Measurements from ENCODE around the gene HACL1. TPM values are rescaled to one million over a fixed set of nuclear protein-coding genes. Genes with fewer than 3 reads are reported as not detected.

HACL1 gene
- total and polyA plus RNA-seq, 2 donors (not counting 3 experiments of a cell fraction or from before 2014, with no cell fraction given): 16.5 to 27.4 TPM

- CTCF ChIA-PET: interaction anchor here (1.0 to 1.4 kb wide), 3 partner anchors 9 to 31 kb away, joined by 3 to 7 read pairs (median 3); no protein-coding TSS in a partner anchor
- H3K4me3 ChIP-seq (replicated peaks in 1 of 3; ENCODE audit: insufficient read depth in 1 of 3, low read depth in 1 of 3, low read length in 3 of 3): no peak overlapping the region
- H3K4me2 ChIP-seq (ENCODE audit: insufficient read depth, low read length): no peak overlapping the region
- H2AFZ ChIP-seq (ENCODE audit: low read depth, low read length): no peak overlapping the region
- TF ChIP-seq JUN (IDR thresholded peaks at IDR 0.05; ENCODE audit: borderline replicate concordance, insufficient read depth, insufficient read length, low read depth) (no peak), CTCF (IDR thresholded peaks at IDR 0.05; ENCODE audit: extremely low read depth in 1 of 2, insufficient read depth in 1 of 2, low read depth in 1 of 2, low read length in 2 of 2) (peak; percentile 5 to 7)
- dilution Hi-C loops (cut with MboI; ENCODE audit: extremely low pct_ligation_motif_present, low sequenced_read_pairs) (no loop called here), intact Hi-C loops (cut with micrococcal nuclease) (no loop called here)
- H4K20me1 ChIP-seq (replicated peaks; ENCODE audit: control insufficient read depth, extremely low read depth, insufficient read depth, low read length): no peaks in the 10 kb centered on the region
- no peaks in the 10 kb centered on the region for H3K9me1 ChIP-seq (replicated peaks; ENCODE audit: control insufficient read depth, extremely low read depth, insufficient read depth, low read length)
- H3K27me3 ChIP-seq (ENCODE audit: control insufficient read depth in 2 of 2, insufficient read depth in 2 of 2, low read length in 2 of 2): peaks cover 2 to 3% of the 10 kb centered on the region in 2 experiments
- no peak overlapping the region for H3K9ac ChIP-seq (replicated peaks; ENCODE audit: extremely low read depth, insufficient read depth, low read length)
- H3K79me2 ChIP-seq (ENCODE audit: control insufficient read depth, insufficient read depth, low read length): no peaks in the 10 kb centered on the region
- H3K27ac ChIP-seq (ENCODE audit: insufficient read depth, low read depth, low read length): no peak overlapping the region
- BruUV-seq (replicated peaks): no TSS peak
- no peaks in the 10 kb centered on the region for H3K4me1 ChIP-seq (ENCODE audit: control insufficient read depth, extremely low read depth, insufficient read depth, low read length)
- no peaks in the 10 kb centered on the region for H3K36me3 ChIP-seq (ENCODE audit: control insufficient read depth in 2 of 2, extremely low read depth in 1 of 2, insufficient read depth in 2 of 2, low read length in 2 of 2)
- DNase-seq (ENCODE audit: low read depth, low spot score): no peak
- POLR2A ChIA-PET: no interaction called here
- no peak for FAIRE-seq
- no peaks in the 10 kb centered on the region for H3K9me3 ChIP-seq (replicated peaks; ENCODE audit: control insufficient read depth, insufficient read depth, low read length)
Observed at GRCh38 chr3:15527031-15527459, 74.3 kb downstream of the HACL1 start.

GRCh38 chr3:15525790-15526189, 75.6 kb downstream of the HACL1 start:
- H3K9me1 ChIP-seq (replicated peaks; ENCODE audit: control insufficient read depth, extremely low read depth, insufficient read depth, low read length): no peaks in the 10 kb centered on the region
- intact Hi-C loops (cut with micrococcal nuclease): no loop called here
- H3K27ac ChIP-seq (ENCODE audit: insufficient read depth, low read depth, low read length): no peak overlapping the region
- H4K20me1 ChIP-seq (replicated peaks; ENCODE audit: control insufficient read depth, extremely low read depth, insufficient read depth, low read length): no peaks in the 10 kb centered on the region
- H3K36me3 ChIP-seq (ENCODE audit: control insufficient read depth in 2 of 2, extremely low read depth in 1 of 2, insufficient read depth in 2 of 2, low read length in 2 of 2): no peaks in the 10 kb centered on the region
- DNase-seq (ENCODE audit: low read depth, low spot score) (no peak), FAIRE-seq (no peak)
- ChIA-PET CTCF (no interaction called here), POLR2A (interaction anchor here (0.6 kb wide), 1 partner anchor 696 kb away, joined by 4 read pairs; no protein-coding TSS in a partner anchor)
- H2AFZ ChIP-seq (ENCODE audit: low read depth, low read length): no peak overlapping the region
- H3K4me3 ChIP-seq (replicated peaks in 1 of 3; ENCODE audit: insufficient read depth in 1 of 3, low read depth in 1 of 3, low read length in 3 of 3): no peak overlapping the region
- H3K4me1 ChIP-seq (ENCODE audit: control insufficient read depth, extremely low read depth, insufficient read depth, low read length): no peaks in the 10 kb centered on the region
- BruUV-seq (replicated peaks): no TSS peak
- TF ChIP-seq MAX (IDR thresholded peaks at IDR 0.05; ENCODE audit: insufficient read depth, insufficient read length) (no peak), POLR2AphosphoS5 (IDR thresholded peaks at IDR 0.05; ENCODE audit: insufficient read depth, low read depth, low read length) (no peak), MYC (IDR thresholded peaks at IDR 0.05; ENCODE audit: low read depth, low read length) (no peak), POLR2A (IDR thresholded peaks at IDR 0.05; ENCODE audit: low read depth, low read length) (no peak), EZH2 (IDR thresholded peaks at IDR 0.05; ENCODE audit: borderline replicate concordance, low read depth, low read length, severe bottlenecking) (no peak), FOS (IDR thresholded peaks at IDR 0.05; ENCODE audit: borderline replicate concordance, insufficient read depth, low read length) (no peak), JUN (IDR thresholded peaks at IDR 0.05; ENCODE audit: borderline replicate concordance, insufficient read depth, insufficient read length, low read depth) (no peak), CTCF (IDR thresholded peaks at IDR 0.05; ENCODE audit: extremely low read depth in 1 of 2, insufficient read depth in 1 of 2, low read depth in 1 of 2, low read length in 2 of 2) (no peak), GATA2 (IDR thresholded peaks at IDR 0.05; ENCODE audit: insufficient read depth, insufficient read length, low read depth, low read length) (no peak)
- no peak overlapping the region for H3K9ac ChIP-seq (replicated peaks; ENCODE audit: extremely low read depth, insufficient read depth, low read length)
- H3K27me3 ChIP-seq (ENCODE audit: control insufficient read depth in 2 of 2, insufficient read depth in 2 of 2, low read length in 2 of 2): peaks cover 3 to 10% of the 10 kb centered on the region in 2 experiments
- no peaks in the 10 kb centered on the region for H3K79me2 ChIP-seq (ENCODE audit: control insufficient read depth, insufficient read depth, low read length)
- H3K4me2 ChIP-seq (ENCODE audit: insufficient read depth, low read length): no peak overlapping the region
- dilution Hi-C loops (cut with MboI; ENCODE audit: extremely low pct_ligation_motif_present, low sequenced_read_pairs): no loop called here
- no peaks in the 10 kb centered on the region for H3K9me3 ChIP-seq (replicated peaks; ENCODE audit: control insufficient read depth, insufficient read depth, low read length)
